Measurements from ENCODE around the gene SCUBE1.

GRCh38 chr22:43225609-43226008 is 117.6 kb downstream of the SCUBE1 start:
- TF ChIP-seq POLR2A (IDR thresholded peaks at IDR 0.05) = no peak
- no peak for TF ChIP-seq CTCF (IDR thresholded peaks at IDR 0.05)
